GM12873 (cell line): ENCODE data around the gene ZNF287.

Experiments used
- TF ChIP-seq, protein P1 (sequence below): IDR thresholded peaks from 2 replicates; pipeline ENCODE4 v1.5.1; 2012; ENCODE audit warnings: low read depth, mild to moderate bottlenecking, moderate library complexity, low read length, control low read depth; ENCODE audit not compliant: insufficient read depth; ENCODE audit errors: missing control alignments

The ZNF287 gene

GRCh38 chr17:16515933-16516332, 53.1 kb downstream of the ZNF287 start:
- TF ChIP-seq, protein P1, sequence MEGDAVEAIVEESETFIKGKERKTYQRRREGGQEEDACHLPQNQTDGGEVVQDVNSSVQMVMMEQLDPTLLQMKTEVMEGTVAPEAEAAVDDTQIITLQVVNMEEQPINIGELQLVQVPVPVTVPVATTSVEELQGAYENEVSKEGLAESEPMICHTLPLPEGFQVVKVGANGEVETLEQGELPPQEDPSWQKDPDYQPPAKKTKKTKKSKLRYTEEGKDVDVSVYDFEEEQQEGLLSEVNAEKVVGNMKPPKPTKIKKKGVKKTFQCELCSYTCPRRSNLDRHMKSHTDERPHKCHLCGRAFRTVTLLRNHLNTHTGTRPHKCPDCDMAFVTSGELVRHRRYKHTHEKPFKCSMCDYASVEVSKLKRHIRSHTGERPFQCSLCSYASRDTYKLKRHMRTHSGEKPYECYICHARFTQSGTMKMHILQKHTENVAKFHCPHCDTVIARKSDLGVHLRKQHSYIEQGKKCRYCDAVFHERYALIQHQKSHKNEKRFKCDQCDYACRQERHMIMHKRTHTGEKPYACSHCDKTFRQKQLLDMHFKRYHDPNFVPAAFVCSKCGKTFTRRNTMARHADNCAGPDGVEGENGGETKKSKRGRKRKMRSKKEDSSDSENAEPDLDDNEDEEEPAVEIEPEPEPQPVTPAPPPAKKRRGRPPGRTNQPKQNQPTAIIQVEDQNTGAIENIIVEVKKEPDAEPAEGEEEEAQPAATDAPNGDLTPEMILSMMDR, result no peak

GRCh38 chr17:16513873-16514272, 55.1 kb downstream of the ZNF287 start:
- TF ChIP-seq, protein P1, result no peak

- TF ChIP-seq, protein P1, result no peak
Observed at GRCh38 chr17:16512011-16512410, 57.0 kb downstream of the ZNF287 start.

DNA sequence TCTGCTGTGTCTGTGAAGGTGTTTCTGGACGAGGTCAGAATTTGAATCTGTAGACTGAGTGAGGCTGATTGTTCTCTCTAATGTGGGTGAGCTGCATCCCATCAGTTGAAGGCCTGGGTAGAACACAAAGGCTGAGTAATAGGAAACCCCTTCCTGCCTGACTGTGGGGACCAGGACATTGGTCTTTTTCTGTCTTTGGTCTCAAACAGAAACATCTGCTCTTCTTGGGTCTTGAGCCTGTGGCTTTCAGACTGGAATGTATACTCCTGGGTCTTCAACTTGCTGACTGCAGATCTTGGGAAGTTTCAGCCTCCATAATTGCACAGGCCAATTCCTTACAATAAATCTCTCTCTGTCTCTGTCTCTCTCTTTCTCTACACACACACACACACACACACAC, 57.4 kb downstream of the ZNF287 start:
- TF ChIP-seq, protein P1, result no peak

GRCh38 chr17:16507918-16508533, 61.0 kb downstream of the ZNF287 start:
- TF ChIP-seq, protein P1, result no peak

DNA sequence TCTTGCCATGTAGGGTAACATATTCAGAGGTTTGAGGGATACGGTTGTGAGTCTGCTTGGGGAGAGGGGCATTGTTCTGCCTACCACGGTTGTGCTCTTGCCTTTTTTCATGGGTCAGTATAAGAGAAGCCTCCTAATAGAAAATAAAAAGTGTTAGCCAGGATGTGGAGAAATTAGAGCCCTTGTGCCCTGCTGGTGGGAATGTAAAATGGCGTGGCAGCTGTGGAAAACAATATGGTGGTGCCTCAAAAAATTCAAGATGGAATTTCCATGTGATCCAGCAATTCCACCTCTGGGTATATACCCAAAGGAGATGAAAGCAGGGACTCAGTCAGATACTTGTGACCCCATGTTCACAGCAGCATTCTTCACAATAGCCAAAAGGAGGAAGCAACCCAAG, 62.8 kb downstream of the ZNF287 start:
- TF ChIP-seq, protein P1, result no peak

DNA sequence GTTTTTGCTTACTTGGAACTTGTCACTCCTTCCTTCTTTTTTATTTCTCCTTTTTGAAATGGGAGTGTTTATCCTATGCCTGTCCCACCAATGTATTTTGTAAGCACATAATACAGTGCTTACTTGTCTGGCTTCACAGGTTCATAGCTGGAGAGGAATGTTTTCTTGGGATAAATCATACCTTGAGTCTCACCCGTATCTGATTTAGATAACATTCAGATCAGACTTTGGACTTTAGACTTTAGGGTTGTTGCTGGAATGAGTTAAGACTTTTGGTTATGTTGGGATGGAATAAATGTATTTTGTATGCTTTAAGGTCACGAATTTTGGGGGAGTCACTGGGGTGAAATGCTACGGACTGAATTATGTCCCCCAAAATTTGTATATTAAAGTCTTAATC, 64.0 kb downstream of the ZNF287 start:
- TF ChIP-seq, protein P1, result no peak
